ENCODE measurements around the gene COL9A3. TPM values are rescaled to one million over a fixed set of nuclear protein-coding genes. Genes with fewer than 3 reads are reported as not detected.

The COL9A3 gene
- total and polyA plus RNA-seq, 2 of the 8 experiments (the other 6 are each of a cell fraction or from before 2014, with no cell fraction given), result 21.7 to 80.1 TPM

DNA sequence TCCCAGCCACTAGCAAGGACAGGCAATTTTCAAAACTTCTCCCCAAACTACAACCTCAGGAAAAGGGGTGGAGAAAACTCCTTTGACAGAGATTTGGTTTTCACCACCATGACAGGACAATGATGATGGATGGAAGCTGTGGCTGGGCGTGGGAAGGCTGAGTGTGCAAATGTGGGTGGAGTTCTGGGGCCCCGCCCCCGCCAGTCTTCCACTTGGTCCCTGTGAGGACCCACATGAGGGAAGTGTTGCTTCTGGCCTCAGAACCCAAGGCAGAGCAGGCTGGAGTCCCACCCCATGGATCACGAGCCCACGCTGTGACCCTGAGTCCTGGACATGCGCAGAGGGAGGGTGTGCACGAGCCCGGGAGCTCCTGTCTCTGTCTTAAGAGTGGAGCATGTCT, 42.1 kb upstream of the COL9A3 start (continued):
- no peak for TF ChIP-seq RBBP5 (IDR thresholded peaks at IDR 0.05; ENCODE audit: borderline replicate concordance, low read depth, low read length)
- TF ChIP-seq CHD1 (IDR thresholded peaks at IDR 0.05; ENCODE audit: low read depth, low read length), result no peak
- TF ChIP-seq, protein P1, sequence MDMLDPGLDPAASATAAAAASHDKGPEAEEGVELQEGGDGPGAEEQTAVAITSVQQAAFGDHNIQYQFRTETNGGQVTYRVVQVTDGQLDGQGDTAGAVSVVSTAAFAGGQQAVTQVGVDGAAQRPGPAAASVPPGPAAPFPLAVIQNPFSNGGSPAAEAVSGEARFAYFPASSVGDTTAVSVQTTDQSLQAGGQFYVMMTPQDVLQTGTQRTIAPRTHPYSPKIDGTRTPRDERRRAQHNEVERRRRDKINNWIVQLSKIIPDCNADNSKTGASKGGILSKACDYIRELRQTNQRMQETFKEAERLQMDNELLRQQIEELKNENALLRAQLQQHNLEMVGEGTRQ (IDR thresholded peaks at IDR 0.05; ENCODE audit: low read length), result no peak
- no peak for TF ChIP-seq TEAD4 (IDR thresholded peaks at IDR 0.05; ENCODE audit: low read depth, low read length)
- no peak for TF ChIP-seq EP300 (IDR thresholded peaks at IDR 0.05; ENCODE audit: borderline replicate concordance in 1 of 2, low read depth in 2 of 2, low read length in 2 of 2)
- TF ChIP-seq, protein P2, sequence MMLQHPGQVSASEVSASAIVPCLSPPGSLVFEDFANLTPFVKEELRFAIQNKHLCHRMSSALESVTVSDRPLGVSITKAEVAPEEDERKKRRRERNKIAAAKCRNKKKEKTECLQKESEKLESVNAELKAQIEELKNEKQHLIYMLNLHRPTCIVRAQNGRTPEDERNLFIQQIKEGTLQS (IDR thresholded peaks at IDR 0.05; ENCODE audit: insufficient read depth, low read depth, low read length), result no peak
- TF ChIP-seq CBX5 (IDR thresholded peaks at IDR 0.05; ENCODE audit: low read depth, low read length), result no peak

Data from H1 (cell line).